K562 (cell line): ENCODE data around the gene IQGAP3. TPM values are rescaled to one million over a fixed set of nuclear protein-coding genes. Genes with fewer than 3 reads are reported as not detected.
A peak's percentile ranks its signal among the peaks of the same experiment; 100 is the strongest.

Experiments used
- ATAC-seq: fragments of 200-7000 bp; cut with Tn5 transposase; 3 replicates; pipeline ENCODE4 v1.9.1; 2020; ENCODE audit warnings: moderate library complexity
- BruUV-seq: library from RNA; stranded (reverse); fragments of 400-500 nt; replicated peaks from 2 replicates; lab custom pipeline; 2021; lab: Mats Ljungman, UMichigan
- CTCF ChIA-PET: fragments of 300-600 bp; formaldehyde crosslinking; extraction: SDS; loops from one replicate; lab custom pipeline; 2021; ENCODE audit warnings: low intra/inter-chr PET ratio; lab: Yijun Ruan, JAX
- POLR2A ChIA-PET: fragments of 300-600, 350-650 bp; sonication (Branson Sonifier 250); formaldehyde crosslinking; extraction: SDS; loops from one replicate; lab custom pipeline; 2021; ENCODE audit warnings: antibody characterized with exemption, inconsistent platforms; lab: Yijun Ruan, JAX
- DNase-seq, 4 experiments: peaks; one replicate each; pipeline versions ENCODE4 v3.0.0 to v3.0.0-alpha.2; 2011 to 2018; ENCODE audit warnings: low spot score in 3 of 4, mixed read lengths in 3 of 4; ENCODE audit errors: extremely low read depth in 1 of 4
- FAIRE-seq: peaks from 2 replicates; lab custom pipeline; 2011; peaks lifted over from hg19 to GRCh38; lab: Jason Lieb, UNC
- H2AFZ ChIP-seq: 2 replicates; pipeline ENCODE4 v1.6.0; 2011; ENCODE audit warnings: low read depth, low read length, control low read depth, inconsistent platforms
- H3K27ac ChIP-seq: fragments of 200-600 bp; 3 replicates; pipeline ENCODE4 v1.8.0; 2011; ENCODE audit warnings: low read depth, mild to moderate bottlenecking, control low read depth, inconsistent platforms, low read length, moderate library complexity, mixed read lengths; ENCODE audit errors: extremely low read depth
- H3K27me3 ChIP-seq, 2 experiments: fragments of 300-600 bp in 1 of 2; 2 replicates in 1 of 2; 3 replicates in 1 of 2; pipeline versions ENCODE4 v1.6.0 to v1.8.0; 2011; ENCODE audit warnings: inconsistent platforms in 2 of 2, low read length in 2 of 2, mild to moderate bottlenecking in 1 of 2, mixed read lengths in 1 of 2, moderate library complexity in 1 of 2; ENCODE audit not compliant: control insufficient read depth in 2 of 2, insufficient read depth in 2 of 2
- H3K36me3 ChIP-seq: fragments of 300-600 bp; 3 replicates; pipeline ENCODE4 v1.8.0; 2011; ENCODE audit warnings: mild to moderate bottlenecking, low read length, inconsistent platforms; ENCODE audit not compliant: control insufficient read depth, insufficient read depth
- H3K4me1 ChIP-seq, 2 experiments: fragments of 200-600 bp in 1 of 2; replicated peaks in 1 of 2; 2 replicates in 1 of 2; 3 replicates in 1 of 2; pipeline versions ENCODE4 v1.5.1 to v1.8.0; 2011; ENCODE audit warnings: inconsistent platforms in 2 of 2, low read length in 2 of 2, mild to moderate bottlenecking in 1 of 2, mixed read lengths in 1 of 2, moderate library complexity in 1 of 2; ENCODE audit not compliant: control insufficient read depth in 2 of 2, insufficient read depth in 2 of 2
- H3K4me2 ChIP-seq: 2 replicates; pipeline ENCODE4 v1.6.1; 2011; ENCODE audit warnings: low read length, control low read depth, inconsistent platforms, mixed read lengths; ENCODE audit not compliant: insufficient read depth
- H3K4me3 ChIP-seq: fragments of 200-600 bp; sonication (generic), shearing (Covaris generic); 2 replicates; pipeline ENCODE4 v1.5.1; 2016; ENCODE audit warnings: control low read depth, inconsistent platforms
- H3K79me2 ChIP-seq: fragments of 200-600 bp; 3 replicates; pipeline ENCODE4 v1.8.0; 2011; ENCODE audit warnings: low read length, inconsistent platforms; ENCODE audit not compliant: control insufficient read depth, insufficient read depth
- H3K9ac ChIP-seq, 2 experiments: 2 replicates each; pipeline versions ENCODE4 v1.6.0 to v1.6.1; 2011; ENCODE audit warnings: low read depth in 2 of 2, low read length in 2 of 2, control low read depth in 1 of 2, inconsistent platforms in 1 of 2, mild to moderate bottlenecking in 1 of 2, mixed read lengths in 1 of 2; ENCODE audit not compliant: insufficient read depth in 1 of 2
- H3K9me1 ChIP-seq: one replicate; pipeline ENCODE4 v1.6.0; 2011; ENCODE audit warnings: inconsistent platforms, mild to moderate bottlenecking, low read length, moderate library complexity; ENCODE audit not compliant: control insufficient read depth, insufficient read depth
- H3K9me3 ChIP-seq: replicated peaks from 2 replicates; pipeline ENCODE4 v1.5.1; 2011; ENCODE audit warnings: low read depth, low read length, inconsistent platforms; ENCODE audit not compliant: control insufficient read depth, insufficient read depth
- H4K20me1 ChIP-seq: replicated peaks from 2 replicates; pipeline ENCODE4 v1.6.1; 2011; ENCODE audit warnings: low read length, inconsistent platforms, mixed read lengths; ENCODE audit not compliant: control insufficient read depth, insufficient read depth
- DDX20 ChIP-seq: fragments of 450-650 bp; IDR thresholded peaks from 2 replicates; pipeline ENCODE4 v1.6.1; 2016; ENCODE audit warnings: missing genetic modification characterization, low read depth, mild to moderate bottlenecking, missing compliant biosample characterization, moderate library complexity
- EHMT2 ChIP-seq: fragments of 450-650 bp; IDR thresholded peaks from 2 replicates; pipeline ENCODE4 v1.6.1; 2018; ENCODE audit warnings: antibody characterized with exemption
- FOSL1 ChIP-seq: fragments of 200-800 bp; sonication (Bioruptor generic); conservative IDR thresholded peaks from 2 replicates; pipeline ENCODE4 v1.6.1; 2016; ENCODE audit warnings: missing genetic modification characterization, missing compliant biosample characterization
- FOXA1 ChIP-seq: fragments of 450-650 bp; IDR thresholded peaks from 2 replicates; pipeline ENCODE4 v1.6.1; 2016; ENCODE audit warnings: mild to moderate bottlenecking, borderline replicate concordance
- HNRNPLL ChIP-seq: fragments of 200-400 bp; formaldehyde crosslinking; IDR thresholded peaks from 2 replicates; pipeline ENCODE4 v1.6.1; 2017; ENCODE audit warnings: low read length, low read depth, mild to moderate bottlenecking; ENCODE audit not compliant: poor library complexity, severe bottlenecking
- NCOA2 ChIP-seq, 2 experiments: fragments of 450-650 bp; IDR thresholded peaks; 2 replicates each; pipeline ENCODE4 v1.6.1; 2018; ENCODE audit warnings: mild to moderate bottlenecking in 2 of 2, moderate library complexity in 1 of 2; ENCODE audit not compliant: partially characterized antibody in 2 of 2
- NCOA4 ChIP-seq: fragments of 450-650 bp; IDR thresholded peaks from 2 replicates; pipeline ENCODE4 v1.6.1; 2018; ENCODE audit warnings: mild to moderate bottlenecking; ENCODE audit not compliant: partially characterized antibody
- RNF219 ChIP-seq: fragments of 250-450 bp; sonication (Bioruptor Pico); IDR thresholded peaks from 2 replicates; pipeline ENCODE4 v1.5.0; 2022; ENCODE audit warnings: mild to moderate bottlenecking
- SMAD2 ChIP-seq: fragments of 150-350 bp; IDR thresholded peaks from 2 replicates; pipeline ENCODE4 v1.6.1; 2014; ENCODE audit warnings: low read depth, mild to moderate bottlenecking, low read length
- SRSF7 ChIP-seq: fragments of 200-400 bp; formaldehyde crosslinking; optimal IDR thresholded peaks from 2 replicates; pipeline ENCODE3; 2017; ENCODE audit warnings: mild to moderate bottlenecking, low read depth, low read length
- ZKSCAN8 ChIP-seq: fragments of 200-800 bp; sonication (Bioruptor generic); IDR thresholded peaks from 2 replicates; pipeline ENCODE4 v1.6.1; 2016; ENCODE audit warnings: missing genetic modification characterization, missing compliant biosample characterization
- ZNF3 ChIP-seq: fragments of 250-450 bp; sonication (Bioruptor Pico); IDR thresholded peaks from 2 replicates; pipeline ENCODE4 v1.5.0; 2021; ENCODE audit warnings: mild to moderate bottlenecking, moderate library complexity
- ZNF511 ChIP-seq: sonication (generic); formaldehyde crosslinking; IDR thresholded peaks from 2 replicates; pipeline ENCODE4 v1.8.0; 2022; ENCODE audit warnings: mild to moderate bottlenecking, missing genetic modification reagents
- ZSCAN32 ChIP-seq: fragments of 450-650 bp; formaldehyde crosslinking; IDR thresholded peaks from 2 replicates; pipeline ENCODE4 v1.4.0; 2020; ENCODE audit warnings: mild to moderate bottlenecking, moderate library complexity
- WGBS: fragments of 100-300 bp; shearing (Covaris generic); methylation state at CpG from one replicate; pipeline ENCODE4 v1.1.6; 2016; ENCODE audit warnings: low coverage, mixed read lengths; ENCODE audit not compliant: insufficient coverage; ENCODE audit errors: missing lambda C conversion rate; 5-methylcytosine and 5-hydroxymethylcytosine counted together
- in situ Hi-C: fragments of 300-500 bp; cut with MboI; formaldehyde crosslinking; loops from 4 replicates; pipeline ENCODE4 v1.15.0; 2018; ENCODE audit warnings: inconsistent platforms, mixed read lengths
- intact Hi-C: fragments of 100-400 bp; cut with micrococcal nuclease; formaldehyde crosslinking; loops from 2 replicates; pipeline ENCODE4 v1.14.2; 2022
- polyA plus RNA-seq, 8 experiments: library from polyadenylated mRNA; depleted of rRNA in 4 of 8; stranded (reverse) in 5 of 8; unstranded in 3 of 8; fragments of >200 nt; fragmentation: Nextera tagmentation in 2 of 8; fragmentation: Illumina TruSeq in 1 of 8; extraction: Ambion mirVana in 2 of 8; extraction: Trizol in 1 of 8; gene quantifications; 2 replicates each; pipeline versions ENCODE4 v1.2.1 to v1.2.3, GENCODE V29; 2011 to 2014; ENCODE audit warnings: inconsistent platforms in 1 of 8, missing spikeins in 1 of 8
- total RNA-seq, 7 experiments: library from RNA; depleted of rRNA in 6 of 7; stranded (reverse); fragments of >200 nt in 6 of 7; fragmentation: Illumina TruSeq in 2 of 7; extraction: Trizol in 2 of 7; gene quantifications; 2 replicates each; pipeline versions ENCODE4 v1.2.1 to v1.2.3, GENCODE V29; 2011 to 2021; ENCODE audit warnings: low replicate concordance in 1 of 7

Gene IQGAP3
- total and polyA plus RNA-seq, 9 of the 15 experiments (the other 6 are each of a cell fraction or from before 2014, with no cell fraction given): 1.4 to 16.6 (median 11.9) TPM

GRCh38 chr1:156547982-156548381, 24.4 kb downstream of the IQGAP3 start:
- H4K20me1 ChIP-seq: no peaks in the 10 kb centered on the region
- ChIA-PET CTCF (no interaction called here), POLR2A (interaction anchor here (0.6 kb wide), 2 partner anchors 51 to 96 kb away, joined by 3 to 4 read pairs; no protein-coding TSS in a partner anchor)
- no peak for TF ChIP-seq RNF219 (CRISPR knock-in tag)
- no peak for TF ChIP-seq ZNF511 (CRISPR knock-in tag)
- TF ChIP-seq HNRNPLL: no peak
- TF ChIP-seq SMAD2: no peak
- no peak for TF ChIP-seq FOSL1 (tag)
- no peak for TF ChIP-seq NCOA2 (IDR thresholded peaks at IDR 0.05; ENCODE audit: partially characterized antibody in 2 of 2)
- TF ChIP-seq NCOA4: no peak
- no peak for TF ChIP-seq ZKSCAN8 (CRISPR knock-in tag)
- no peak for TF ChIP-seq SRSF7
- no peak for TF ChIP-seq ZNF3
- no peak for TF ChIP-seq EHMT2
- TF ChIP-seq FOXA1: no peak
- no peak for TF ChIP-seq ZSCAN32 (CRISPR knock-in tag)
- TF ChIP-seq DDX20: no peak
- peak overlapping the region in 1 of 2 experiments; percentile 57; a peak in 1 of 4 replicates for H3K9ac ChIP-seq
- H3K4me1 ChIP-seq: no peaks in the 10 kb centered on the region
- H3K79me2 ChIP-seq: no peaks in the 10 kb centered on the region
- H3K36me3 ChIP-seq: peaks cover 35% of the 10 kb centered on the region; the same call in 2 of the 3 replicates
- BruUV-seq: no TSS peak
- H3K4me2 ChIP-seq: no peak overlapping the region
- no peak overlapping the region for H3K27ac ChIP-seq
- ATAC-seq (no peak), FAIRE-seq (no peak), DNase-seq (no peak)
- no peak overlapping the region for H3K4me3 ChIP-seq
- H3K9me1 ChIP-seq: no peaks in the 10 kb centered on the region
- H3K27me3 ChIP-seq: no peaks in the 10 kb centered on the region
- H2AFZ ChIP-seq: no peak overlapping the region
- 82% methylated on average over 9 of the region's 9 CpGs for WGBS
- H3K9me3 ChIP-seq: no peaks in the 10 kb centered on the region
- intact Hi-C loops (loop anchor here (10.0 kb wide), 1 partner anchor 63 kb away; no protein-coding TSS in a partner anchor), in situ Hi-C loops (no loop called here)
